KOPT-K1 (cell line): ENCODE results near the gene KCNMB1.

Experiments
- H3K27ac ChIP-seq: fragments of 200-600 bp; sonication (generic); 2 replicates; pipeline ENCODE4 v1.5.1; 2016; ENCODE audit warnings: antibody characterized with exemption, mild to moderate bottlenecking, low read depth, low read length; ENCODE audit not compliant: poor library complexity, severe bottlenecking
- H3K36me3 ChIP-seq: fragments of 200-600 bp; sonication (generic); 2 replicates; pipeline ENCODE4 v1.5.1; 2017; ENCODE audit warnings: antibody characterized with exemption, mild to moderate bottlenecking, low read length, moderate library complexity; ENCODE audit not compliant: insufficient read depth
- H3K9me3 ChIP-seq: fragments of 200-600 bp; sonication (generic); 2 replicates; pipeline ENCODE4 v1.5.1; 2017; ENCODE audit warnings: antibody characterized with exemption, low read length, mild to moderate bottlenecking; ENCODE audit not compliant: insufficient read depth, poor library complexity, severe bottlenecking

KCNMB1 gene

DNA sequence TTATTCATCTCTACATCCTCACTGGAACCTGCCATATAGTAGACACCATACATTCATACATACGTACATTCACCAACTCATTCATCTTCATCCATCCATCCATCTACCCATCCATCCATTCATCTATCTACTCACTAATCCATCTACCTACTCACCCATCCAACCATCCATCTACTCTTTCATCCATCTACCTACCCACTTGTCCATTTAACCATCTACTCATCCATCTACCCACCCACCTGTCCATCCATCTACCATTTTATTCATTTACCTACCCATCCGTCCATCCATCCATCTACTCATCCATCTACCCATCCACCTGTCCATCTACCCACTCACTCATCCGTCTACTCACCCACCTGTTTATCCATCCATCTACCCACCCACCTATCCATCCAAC, 59.6 kb downstream of the KCNMB1 start:
- no peaks in the 10 kb centered on the region for H3K9me3 ChIP-seq
- H3K36me3 ChIP-seq, result no peaks in the 10 kb centered on the region
- H3K27ac ChIP-seq, result peak overlapping the region; percentile 94

DNA sequence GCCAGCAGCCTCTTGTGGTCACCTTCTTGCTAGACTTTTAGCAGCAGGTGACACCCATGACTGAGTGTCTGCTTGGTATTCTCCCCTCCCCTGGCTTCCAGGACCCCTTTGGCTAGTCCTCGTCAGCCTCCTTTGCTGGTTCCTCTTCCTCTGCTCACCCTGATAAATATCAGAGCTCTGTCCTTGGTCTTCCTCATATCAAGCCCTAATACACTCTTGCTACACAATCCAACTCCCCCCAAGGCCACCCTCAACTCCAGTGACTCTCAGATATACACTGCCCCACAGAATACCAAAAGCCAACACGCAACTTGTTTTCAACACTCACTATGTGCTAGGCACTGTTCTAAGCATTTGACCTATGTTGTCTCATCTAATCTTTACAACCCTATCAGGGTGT, 61.3 kb downstream of the KCNMB1 start:
- Histone ChIP-seq H3K9me3 (no peaks in the 10 kb centered on the region), H3K36me3 (no peaks in the 10 kb centered on the region), H3K27ac (no peak overlapping the region)

DNA sequence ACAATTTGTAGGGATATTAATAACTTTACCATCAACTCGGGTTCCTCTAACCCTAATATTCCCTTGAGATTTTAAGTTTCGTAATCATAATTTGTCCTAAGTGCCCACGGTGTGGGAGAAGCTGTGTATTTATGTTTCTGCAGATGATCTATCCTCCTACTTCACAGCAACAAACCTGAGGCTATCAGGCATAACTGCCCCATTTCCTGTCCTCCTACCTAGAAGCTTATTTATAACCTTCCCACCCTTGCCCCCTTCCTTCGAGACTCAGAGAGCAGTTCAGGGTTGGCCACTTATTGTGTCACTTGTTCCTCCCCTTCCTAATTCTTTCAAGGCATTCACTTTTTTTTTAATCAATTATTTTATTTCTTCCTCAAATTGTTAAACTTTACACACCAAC, 62.0 kb downstream of the KCNMB1 start:
- no peak overlapping the region for H3K27ac ChIP-seq

More for the DNA sequence above, 62.0 kb downstream of the KCNMB1 start:
- no peaks in the 10 kb centered on the region for H3K36me3 ChIP-seq
- no peaks in the 10 kb centered on the region for H3K9me3 ChIP-seq
